HEK293T (cell line): ENCODE measurements around the gene MEDAG.

Experiments
- CTCF ChIA-PET: fragments of 350-600 bp; formaldehyde crosslinking; extraction: SDS; loops from one replicate; lab custom pipeline; 2021; ENCODE audit warnings: antibody characterized with exemption, inconsistent platforms; lab: Yijun Ruan, JAX
- POLR2A ChIA-PET: fragments of 350-600 bp; formaldehyde crosslinking; extraction: SDS; loops from one replicate; lab custom pipeline; 2020; ENCODE audit warnings: antibody characterized with exemption, inconsistent platforms; lab: Yijun Ruan, JAX
- DNase-seq: peaks from one replicate; pipeline ENCODE4 v3.0.0; 2012; ENCODE audit warnings: mixed read lengths; ENCODE audit errors: extremely low spot score
- ARNT ChIP-seq: fragments of 450-650 bp; IDR thresholded peaks from 2 replicates; pipeline ENCODE4 v1.6.1; 2017; ENCODE audit warnings: mild to moderate bottlenecking
- BHLHE40 ChIP-seq: fragments of 450-650 bp; IDR thresholded peaks from 2 replicates; pipeline ENCODE4 v1.6.1; 2016; ENCODE audit warnings: mild to moderate bottlenecking, moderate library complexity, borderline replicate concordance
- CTBP1 ChIP-seq: fragments of 450-650 bp; IDR thresholded peaks from 2 replicates; pipeline ENCODE4 v1.6.1; 2016; ENCODE audit warnings: borderline replicate concordance
- ELF4 ChIP-seq: fragments of 450-650 bp; IDR thresholded peaks from 2 replicates; pipeline ENCODE4 v1.6.1; 2017; ENCODE audit warnings: antibody characterized with exemption
- FOXA1 ChIP-seq: fragments of 450-650 bp; IDR thresholded peaks from 2 replicates; pipeline ENCODE4 v1.6.1; 2016; ENCODE audit warnings: mild to moderate bottlenecking
- FOXK2 ChIP-seq: fragments of 450-650 bp; IDR thresholded peaks from 2 replicates; pipeline ENCODE4 v1.6.1; 2016; ENCODE audit warnings: mild to moderate bottlenecking
- FOXM1 ChIP-seq: fragments of 450-650 bp; IDR thresholded peaks from 2 replicates; pipeline ENCODE4 v1.6.1; 2017; ENCODE audit warnings: mild to moderate bottlenecking, borderline replicate concordance
- HDGF ChIP-seq: fragments of 450-650 bp; IDR thresholded peaks from 2 replicates; pipeline ENCODE4 v1.6.1; 2017; ENCODE audit warnings: antibody characterized with exemption, borderline replicate concordance
- L3MBTL2 ChIP-seq: fragments of 450-650 bp; conservative IDR thresholded peaks from 2 replicates; pipeline ENCODE4 v1.6.1; 2016; ENCODE audit warnings: mild to moderate bottlenecking
- LEF1 ChIP-seq: fragments of 450-650 bp; IDR thresholded peaks from 2 replicates; pipeline ENCODE4 v1.6.1; 2017; ENCODE audit warnings: mild to moderate bottlenecking, borderline replicate concordance
- NFRKB ChIP-seq: fragments of 450-650 bp; IDR thresholded peaks from 2 replicates; pipeline ENCODE4 v1.6.1; 2016; ENCODE audit warnings: mild to moderate bottlenecking, moderate library complexity
- SP1 ChIP-seq: fragments of 450-650 bp; IDR thresholded peaks from 2 replicates; pipeline ENCODE4 v1.6.1; 2017
- SUZ12 ChIP-seq: fragments of 450-650 bp; IDR thresholded peaks from 2 replicates; pipeline ENCODE4 v1.6.1; 2016; ENCODE audit warnings: mild to moderate bottlenecking
- TARDBP ChIP-seq: fragments of 450-650 bp; IDR thresholded peaks from 2 replicates; pipeline ENCODE4 v1.6.1; 2016
- ZNF384 ChIP-seq: fragments of 450-650 bp; IDR thresholded peaks from 2 replicates; pipeline ENCODE4 v1.6.1; 2016
- TF ChIP-seq, protein P1 (sequence below): fragments of 450-650 bp; IDR thresholded peaks from 2 replicates; pipeline ENCODE4 v1.6.1; 2016

The MEDAG gene

DNA sequence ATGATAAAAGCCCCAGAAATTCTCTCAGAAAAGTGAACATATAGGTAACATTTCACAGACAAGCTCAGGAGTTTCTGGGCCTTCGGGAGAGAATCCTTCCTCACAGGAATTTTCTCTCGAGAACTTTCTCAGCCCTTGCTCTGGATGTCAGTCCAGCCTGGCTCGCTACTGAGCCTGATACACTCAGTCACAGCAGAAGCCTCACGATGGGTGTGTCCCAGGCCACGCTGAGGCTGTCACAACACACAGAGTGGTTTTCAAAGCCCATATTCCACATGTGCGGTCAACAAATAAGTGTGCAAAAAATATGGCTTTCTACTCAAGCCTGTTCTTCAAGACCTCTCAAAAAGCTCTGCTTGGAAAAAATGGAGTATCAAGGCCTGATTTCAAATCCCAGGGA is 31.5 kb upstream of the MEDAG start:
- ChIA-PET CTCF (interaction anchor here (1.3 kb wide), 1 partner anchor 18 kb away, joined by 3 read pairs; no protein-coding TSS in a partner anchor), POLR2A (no interaction called here)
- TF ChIP-seq NFRKB (no peak), FOXK2 (no peak), ELF4 (no peak), BHLHE40 (no peak), SUZ12 (no peak), ZNF384 (no peak)
- DNase-seq, result no peak

GRCh38 chr13:30877335-30877734 is 28.7 kb upstream of the MEDAG start:
- ChIA-PET POLR2A (no interaction called here), CTCF (interaction anchor here (0.5 kb wide), 1 partner anchor 15 kb away, joined by 4 read pairs; no protein-coding TSS in a partner anchor)
- DNase-seq, result no peak
- no peak for TF ChIP-seq HDGF
- no peak for TF ChIP-seq BHLHE40
- TF ChIP-seq FOXK2, result no peak
- no peak for TF ChIP-seq NFRKB
- no peak for TF ChIP-seq ARNT
- no peak for TF ChIP-seq CTBP1
- no peak for TF ChIP-seq SP1
- no peak for TF ChIP-seq L3MBTL2
- no peak for TF ChIP-seq LEF1
- TF ChIP-seq TARDBP, result no peak
- TF ChIP-seq FOXA1, result no peak
- TF ChIP-seq SUZ12, result no peak
- no peak for TF ChIP-seq ELF4
- no peak for TF ChIP-seq ZNF384
- TF ChIP-seq FOXM1, result no peak
- TF ChIP-seq, protein P1, sequence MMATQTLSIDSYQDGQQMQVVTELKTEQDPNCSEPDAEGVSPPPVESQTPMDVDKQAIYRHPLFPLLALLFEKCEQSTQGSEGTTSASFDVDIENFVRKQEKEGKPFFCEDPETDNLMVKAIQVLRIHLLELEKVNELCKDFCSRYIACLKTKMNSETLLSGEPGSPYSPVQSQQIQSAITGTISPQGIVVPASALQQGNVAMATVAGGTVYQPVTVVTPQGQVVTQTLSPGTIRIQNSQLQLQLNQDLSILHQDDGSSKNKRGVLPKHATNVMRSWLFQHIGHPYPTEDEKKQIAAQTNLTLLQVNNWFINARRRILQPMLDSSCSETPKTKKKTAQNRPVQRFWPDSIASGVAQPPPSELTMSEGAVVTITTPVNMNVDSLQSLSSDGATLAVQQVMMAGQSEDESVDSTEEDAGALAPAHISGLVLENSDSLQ, result no peak

- POLR2A ChIA-PET, result no interaction called here
- no peak for DNase-seq
- CTCF ChIA-PET, result interaction anchor here (1.5 kb wide), 1 partner anchor 164 kb away, joined by 4 read pairs; no protein-coding TSS in a partner anchor
Observed at GRCh38 chr13:30880151-30880855, 25.8 kb upstream of the MEDAG start.

GRCh38 chr13:30880856-30881155 is 25.3 kb upstream of the MEDAG start:
- CTCF ChIA-PET, result interaction anchor here (1.5 kb wide), 1 partner anchor 164 kb away, joined by 4 read pairs; no protein-coding TSS in a partner anchor
- POLR2A ChIA-PET, result interaction anchor here (1.3 kb wide), 1 partner anchor 11 kb away, joined by 7 read pairs; no protein-coding TSS in a partner anchor
- no peak for DNase-seq
- TF ChIP-seq SUZ12 (no peak), NFRKB (no peak), BHLHE40 (no peak), ARNT (no peak), FOXK2 (no peak), ELF4 (no peak), LEF1 (no peak), SP1 (no peak), L3MBTL2 (no peak), FOXA1 (no peak), TARDBP (no peak), HDGF (no peak), FOXM1 (no peak), ZNF384 (no peak), CTBP1 (no peak)
- TF ChIP-seq, protein P1, result no peak

More at GRCh38 chr13:30880151-30880855, 25.8 kb upstream of the MEDAG start:
- TF ChIP-seq SUZ12 (no peak), ZNF384 (no peak), FOXA1 (no peak), SP1 (no peak), HDGF (no peak), LEF1 (no peak), ELF4 (no peak), ARNT (no peak), TARDBP (no peak), L3MBTL2 (no peak), FOXK2 (no peak), CTBP1 (no peak), FOXM1 (no peak), BHLHE40 (no peak), NFRKB (no peak)
- TF ChIP-seq, protein P1, result no peak

- no peak for DNase-seq
- TF ChIP-seq TARDBP (no peak), LEF1 (no peak), HDGF (no peak), FOXM1 (no peak), SP1 (no peak), L3MBTL2 (no peak), SUZ12 (no peak), CTBP1 (no peak), ELF4 (no peak)
- TF ChIP-seq, protein P1, result no peak
- ChIA-PET POLR2A (interaction anchor here (1.3 kb wide), 1 partner anchor 11 kb away, joined by 7 read pairs; no protein-coding TSS in a partner anchor), CTCF (interaction anchor here (1.5 kb wide), 1 partner anchor 163 kb away, joined by 4 read pairs; no protein-coding TSS in a partner anchor)
Observed at GRCh38 chr13:30881191-30881651, 24.9 kb upstream of the MEDAG start.
